HG02798 (cell line): ENCODE results near the gene VSTM2B.
A peak's percentile ranks its signal among the peaks of the same experiment; 100 is the strongest.

ENCODE experiments used
- ATAC-seq: cut with Tn5 transposase; IDR thresholded peaks from one replicate; pipeline ENCODE4 v1.9.1; 2021; ENCODE audit warnings: mild to moderate bottlenecking; ENCODE audit not compliant: unreplicated experiment, poor library complexity

The VSTM2B gene

DNA sequence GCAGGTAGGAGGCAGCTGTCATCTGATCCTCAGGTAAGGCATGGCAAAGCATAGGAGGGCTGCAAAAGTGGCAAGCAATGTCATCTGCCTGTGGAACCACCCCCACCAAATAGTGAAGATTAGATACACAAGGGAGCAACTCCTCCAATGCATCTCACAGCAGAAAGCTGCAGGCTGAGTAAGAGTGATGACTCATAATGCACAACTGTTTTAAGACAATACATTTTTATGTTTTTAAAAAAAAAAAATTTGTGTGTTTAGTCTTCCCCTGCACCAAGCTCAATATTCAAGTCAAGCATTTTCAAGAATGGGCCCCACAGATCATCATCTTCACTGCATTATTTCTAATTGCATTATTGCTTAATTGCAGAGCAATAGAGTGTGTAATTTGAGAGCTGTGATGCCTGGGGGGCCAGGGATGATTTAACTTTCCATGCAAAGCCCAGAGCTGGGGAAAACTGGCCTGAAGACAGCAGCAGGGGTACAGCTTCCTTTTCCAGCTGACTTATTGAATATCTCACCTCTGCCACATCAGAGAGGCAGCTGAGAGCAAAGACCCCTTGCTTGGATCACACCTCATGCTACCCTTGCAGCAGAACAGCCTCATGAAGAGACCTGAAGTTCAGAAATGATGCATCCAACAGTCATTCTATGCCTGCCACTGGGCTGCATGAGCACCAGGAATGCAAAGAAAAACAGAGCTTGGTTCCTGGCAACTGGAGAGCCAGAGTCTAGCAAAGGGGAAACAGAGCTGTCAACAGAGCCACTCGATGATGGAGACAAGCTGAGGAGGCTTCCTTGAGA lies 57.6 kb downstream of the VSTM2B start:
- ATAC-seq, result no peak

DNA sequence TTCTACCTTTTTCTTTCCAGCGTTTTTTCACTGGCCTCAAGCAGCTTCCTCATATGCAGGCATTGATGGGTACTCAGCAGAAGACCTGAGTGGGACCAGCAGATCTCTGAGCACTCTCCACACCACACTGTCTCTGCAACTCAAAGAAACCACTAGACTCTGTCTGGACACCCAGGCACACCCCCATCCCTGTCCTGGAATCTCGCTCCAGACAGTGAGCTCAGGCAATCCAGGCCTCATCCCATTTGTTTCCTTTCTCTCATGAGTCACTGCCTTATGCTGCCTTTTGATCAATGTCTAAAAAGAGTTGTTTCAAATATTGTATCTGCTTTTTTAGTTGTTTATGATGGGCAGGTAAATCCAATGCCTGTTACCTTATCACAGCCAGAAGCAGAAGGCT lies 60.6 kb downstream of the VSTM2B start:
- no peak for ATAC-seq

DNA sequence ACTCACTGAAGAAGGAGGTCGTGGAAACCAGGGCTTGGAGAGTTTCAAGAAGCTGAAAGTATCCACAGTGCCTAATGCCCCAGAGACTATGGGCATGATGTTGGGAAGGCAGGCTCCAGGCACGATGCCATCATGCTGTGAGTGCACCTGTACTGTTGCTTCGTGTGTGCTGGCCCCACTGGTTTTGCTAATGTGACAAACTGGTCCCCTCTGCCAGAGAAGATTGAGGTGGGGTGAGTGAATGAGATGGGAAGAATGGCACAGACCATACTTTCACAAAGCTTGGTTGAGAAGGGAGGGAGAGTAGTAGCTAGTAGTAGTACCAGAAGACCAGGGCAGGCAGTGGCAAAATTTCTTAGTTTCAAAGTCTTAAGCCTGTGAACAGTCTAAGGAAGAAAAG lies 61.3 kb downstream of the VSTM2B start:
- ATAC-seq, result no peak

DNA sequence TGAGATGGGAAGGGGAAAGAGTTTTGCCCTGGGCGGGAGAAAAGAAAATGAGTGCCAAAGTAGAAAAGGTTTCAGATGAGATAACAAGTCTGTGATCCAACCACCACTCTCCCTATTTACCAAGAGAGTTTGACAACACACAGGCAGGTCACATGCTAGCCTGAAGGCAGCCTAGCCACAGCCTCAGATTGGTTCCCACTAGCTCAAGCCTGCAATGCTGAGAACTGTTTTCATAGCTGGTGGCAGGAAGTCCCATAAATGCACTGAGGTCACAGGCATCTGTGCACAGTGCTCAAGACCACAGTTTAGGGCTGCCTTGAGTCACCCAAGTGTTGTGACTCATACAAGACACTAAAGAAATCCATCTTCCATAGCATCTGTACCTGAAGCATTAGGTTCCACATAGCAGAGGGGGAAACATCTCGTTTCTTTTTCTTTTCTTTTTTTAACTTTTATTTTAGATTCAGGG lies 61.8 kb downstream of the VSTM2B start:
- ATAC-seq, result peak; percentile 75

DNA sequence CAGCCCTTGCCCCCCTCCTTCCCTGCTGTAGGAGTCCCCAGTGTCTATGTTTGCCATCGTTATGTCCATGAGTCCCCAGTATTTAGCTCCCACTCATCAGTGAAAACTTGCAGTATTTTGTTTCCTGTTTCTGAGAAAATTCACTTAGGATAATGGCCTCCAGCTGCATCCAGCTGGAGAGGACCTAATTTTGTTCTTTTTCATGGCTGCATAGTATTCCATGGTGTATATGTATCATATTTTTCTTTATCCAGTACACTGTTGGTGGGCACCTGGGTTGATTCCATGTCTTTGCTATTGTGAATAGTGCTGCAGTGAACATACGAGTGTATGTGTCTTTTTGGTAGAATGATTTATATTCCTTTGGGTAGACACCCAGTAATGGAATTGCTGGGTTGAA lies 62.3 kb downstream of the VSTM2B start:
- ATAC-seq, result no peak

DNA sequence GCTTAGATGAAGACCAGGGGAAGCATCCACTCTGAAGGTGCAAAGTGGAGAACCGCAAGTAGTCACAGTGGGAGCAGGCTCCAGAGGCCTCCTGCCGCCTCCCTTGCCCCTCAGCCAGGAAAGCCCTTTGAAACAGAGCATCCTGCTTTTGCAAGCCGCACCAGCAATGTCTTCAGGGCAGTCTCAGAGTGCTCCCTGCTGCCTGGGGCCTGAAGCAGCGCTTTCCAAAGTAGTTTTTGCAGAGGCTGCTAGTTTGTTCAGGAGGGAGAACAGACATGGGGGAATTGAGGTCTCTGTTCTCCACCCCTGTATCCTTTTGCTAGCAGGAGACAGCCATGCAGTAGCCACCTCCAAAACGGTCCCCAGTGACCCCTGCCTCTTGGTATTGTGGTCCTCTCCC lies 64.5 kb downstream of the VSTM2B start:
- ATAC-seq, result no peak

DNA sequence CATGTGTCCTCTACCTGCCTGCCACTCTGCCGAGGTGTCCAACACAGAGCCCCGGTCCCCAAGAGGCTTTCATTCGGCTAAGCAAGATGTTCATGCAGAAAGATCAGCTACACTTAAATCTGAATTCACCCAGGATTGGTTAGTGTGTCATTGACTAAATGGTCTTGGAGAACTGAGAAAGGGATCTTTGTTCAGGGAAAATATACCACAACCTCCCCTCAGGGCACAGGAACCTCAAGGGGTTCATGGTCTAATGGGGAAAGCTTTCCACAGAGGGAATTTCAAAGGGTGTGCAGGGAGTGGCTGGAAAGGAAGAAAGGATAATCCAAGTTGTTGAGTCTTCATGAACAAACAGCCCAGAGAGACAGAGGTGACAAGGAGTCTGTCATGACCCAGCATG lies 65.9 kb downstream of the VSTM2B start:
- ATAC-seq, result no peak

DNA sequence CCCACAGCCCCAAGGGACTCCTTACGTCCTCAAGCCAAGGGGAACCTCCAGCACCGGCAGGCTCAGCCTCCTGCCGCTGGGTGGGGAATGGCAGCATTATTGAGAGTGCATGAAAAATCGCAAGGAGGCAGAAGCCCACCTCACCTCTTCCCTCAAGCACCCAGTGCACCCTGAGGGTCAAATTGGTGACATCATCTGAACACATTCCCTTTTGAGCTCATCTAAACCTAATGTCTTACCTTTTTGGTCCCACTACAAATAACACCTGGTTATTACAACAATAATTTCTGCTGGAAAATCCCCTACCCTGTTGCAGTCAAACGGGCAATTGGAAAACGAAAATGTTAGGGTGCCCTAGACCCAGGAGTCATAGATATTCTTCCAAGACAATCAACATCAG lies 68.1 kb downstream of the VSTM2B start:
- no peak for ATAC-seq

DNA sequence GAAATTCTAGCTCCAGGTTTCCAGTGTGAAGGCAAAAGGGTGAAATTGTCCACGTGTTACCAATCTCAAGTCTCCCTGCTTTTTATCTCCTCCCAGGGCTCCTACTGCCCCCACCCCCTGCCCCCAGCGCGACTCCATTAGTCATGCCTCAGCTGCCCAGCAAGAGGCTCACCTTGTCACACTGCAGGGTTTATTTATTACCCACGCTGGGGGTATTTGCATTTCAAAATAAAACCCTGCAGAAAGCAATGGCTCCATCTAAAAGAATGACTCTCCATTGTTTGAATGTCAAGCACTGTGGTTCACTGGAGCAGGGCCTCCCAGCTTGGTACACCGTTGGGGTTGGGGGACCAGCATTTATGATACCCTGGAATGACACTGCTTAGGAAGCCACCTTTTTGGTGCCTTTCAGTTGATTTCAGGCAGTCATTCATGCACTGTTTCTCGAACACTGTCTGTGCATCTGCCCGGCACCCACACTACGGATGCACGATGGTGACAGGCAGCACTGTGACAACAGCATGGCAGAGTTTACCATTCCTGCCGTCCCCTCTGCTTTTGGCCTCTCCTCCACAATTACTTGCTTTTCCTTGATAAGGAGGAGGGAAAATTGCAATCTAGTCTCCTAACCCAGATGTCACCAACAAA lies 70.4 kb downstream of the VSTM2B start:
- ATAC-seq, result no peak

DNA sequence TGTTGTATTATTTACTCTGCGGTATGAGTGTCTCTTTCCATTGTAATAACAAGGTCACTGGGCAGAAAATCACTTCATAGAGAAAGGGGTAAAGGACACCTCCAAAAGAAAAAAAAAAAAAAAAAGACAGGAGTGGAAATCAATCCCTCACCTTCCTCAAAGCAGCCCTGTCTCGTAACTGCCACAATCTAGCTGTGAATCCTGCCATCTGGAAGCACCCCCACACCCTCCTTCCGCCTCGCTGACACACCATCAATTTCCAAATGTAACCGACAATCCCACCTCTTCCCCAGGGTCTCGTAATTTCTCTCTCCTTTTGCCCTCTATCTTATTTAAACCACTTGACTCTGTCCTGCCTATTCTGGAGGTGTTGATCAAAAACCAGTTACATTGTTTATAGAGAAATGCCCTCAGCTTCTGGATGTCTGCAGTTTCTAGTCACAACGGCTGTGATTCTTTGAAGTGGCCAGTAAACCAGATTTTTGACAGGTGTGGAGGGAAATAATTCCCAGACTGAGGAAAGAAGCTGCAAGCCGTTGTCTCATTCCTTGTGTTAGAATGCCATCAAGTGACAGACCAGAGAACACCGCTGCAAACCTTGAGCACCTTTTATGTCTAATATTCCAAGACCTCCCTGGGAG lies 71.2 kb downstream of the VSTM2B start:
- no peak for ATAC-seq

DNA sequence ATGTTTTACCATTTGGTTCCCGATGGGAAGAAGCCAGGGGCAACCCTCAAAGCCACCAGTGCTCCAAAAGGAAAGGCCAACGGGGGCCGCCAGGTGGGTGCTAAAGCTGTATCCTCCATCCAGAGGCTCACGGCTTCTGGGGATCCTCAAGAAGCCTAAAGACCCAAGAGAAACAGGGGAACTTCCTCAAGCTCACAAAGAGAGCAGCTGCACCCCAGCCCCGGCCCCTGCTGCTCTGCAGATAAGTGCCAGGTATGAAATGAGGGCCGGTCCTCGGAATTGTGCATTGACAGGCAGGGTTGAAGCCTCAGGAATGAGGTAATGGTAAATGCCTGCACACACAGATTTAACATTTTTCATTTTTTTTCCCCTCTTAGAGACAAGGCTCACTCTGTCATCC lies 72.2 kb downstream of the VSTM2B start:
- no peak for ATAC-seq

DNA sequence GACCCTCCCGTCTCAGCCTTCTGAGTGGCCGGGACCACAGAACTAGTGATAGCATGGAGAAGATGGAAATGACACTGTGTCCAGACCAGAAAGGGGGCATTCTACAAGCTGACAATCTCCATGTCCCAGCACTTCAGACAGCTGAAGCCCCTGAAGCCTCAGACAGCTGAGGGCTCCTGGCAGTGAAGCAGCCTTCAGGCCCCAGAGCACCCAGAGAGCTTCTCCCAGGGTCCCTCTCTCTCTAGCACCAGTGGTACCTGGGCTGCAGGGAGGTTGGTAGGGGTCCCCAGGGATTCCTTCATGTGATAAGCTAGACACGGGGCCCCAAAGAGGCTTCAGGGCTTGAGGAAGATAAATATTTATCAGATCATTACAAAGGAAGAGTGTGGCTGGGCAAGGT lies 72.7 kb downstream of the VSTM2B start:
- ATAC-seq, result no peak

DNA sequence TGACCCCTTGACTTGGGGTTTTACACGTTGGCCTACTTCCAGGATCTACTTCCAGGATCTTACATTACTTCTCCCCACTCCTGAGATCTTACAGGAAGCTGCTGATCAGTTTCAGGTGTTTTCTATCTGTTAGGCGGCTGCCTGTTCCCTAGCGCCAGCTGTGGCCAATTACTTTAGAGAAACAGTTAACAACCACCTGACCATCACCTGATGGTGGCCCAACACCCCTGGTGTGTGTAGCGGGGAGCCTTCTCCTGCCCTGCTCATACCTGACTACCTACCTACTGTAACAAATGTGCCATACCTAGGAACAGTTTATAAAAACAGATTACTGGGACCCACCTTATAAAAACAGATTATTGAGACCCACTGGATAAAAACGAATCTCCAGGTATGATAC lies 77.5 kb downstream of the VSTM2B start:
- no peak for ATAC-seq

DNA sequence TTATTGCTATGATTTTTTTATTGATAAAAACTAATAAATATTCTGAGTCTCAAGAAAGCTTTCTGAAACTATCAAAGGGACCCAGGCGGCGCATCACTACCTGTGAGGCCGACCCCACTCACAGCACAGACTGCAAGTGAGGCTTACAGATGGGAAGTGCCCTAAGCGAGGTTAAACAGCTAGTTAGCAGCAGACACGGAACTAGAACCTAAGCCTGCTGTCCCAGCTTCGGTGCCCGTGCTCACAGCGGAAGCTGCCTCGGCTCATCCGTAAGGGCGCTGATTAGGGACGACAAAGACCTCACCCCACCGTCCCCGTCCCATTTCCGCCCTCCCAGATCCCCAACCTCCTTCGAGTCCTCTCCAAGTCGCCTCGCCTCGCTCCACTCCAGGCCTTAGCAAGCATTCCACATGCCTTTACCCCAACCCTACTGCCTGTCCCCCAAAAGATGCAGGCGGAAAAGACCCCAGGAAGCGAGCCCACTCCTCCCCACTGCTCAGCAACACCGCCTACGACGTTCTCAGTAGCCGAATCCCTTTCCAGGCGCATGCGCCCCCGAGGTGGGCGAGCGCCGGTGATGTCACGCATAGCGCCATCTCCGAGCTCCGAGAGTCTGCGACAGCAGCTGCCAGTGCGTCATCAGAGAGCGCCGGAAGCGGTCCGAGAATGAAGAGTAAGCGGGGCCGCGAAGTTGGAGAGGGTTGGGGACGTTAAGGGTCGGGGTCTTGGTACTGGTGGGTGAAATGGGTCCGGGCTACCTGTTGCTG lies 80.0 kb downstream of the VSTM2B start, which contains the start of gene POP4:
Gene POP4 (plus strand): TSS at position 631 of the 767 bp plus-strand sequence. CDS start 36 bp downstream, at position 667.
- peak; percentile 78 for ATAC-seq

DNA sequence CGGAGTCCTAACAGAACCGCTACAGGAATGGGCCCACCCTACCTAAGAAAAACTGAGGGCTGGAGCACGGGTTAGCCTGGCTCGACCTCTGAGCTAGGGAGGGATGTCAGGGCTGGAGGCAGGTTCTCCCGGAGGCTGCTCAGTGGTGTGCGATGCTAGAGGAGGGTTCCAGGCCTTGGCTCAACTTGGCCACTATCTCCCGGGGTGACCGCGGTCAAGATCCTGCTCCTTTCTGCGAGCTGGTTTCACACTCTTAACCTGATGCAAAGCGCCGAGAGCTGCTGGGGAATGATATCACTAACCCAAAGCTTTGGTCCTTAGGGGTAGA lies 80.6 kb downstream of the VSTM2B start:
- no peak for ATAC-seq

DNA sequence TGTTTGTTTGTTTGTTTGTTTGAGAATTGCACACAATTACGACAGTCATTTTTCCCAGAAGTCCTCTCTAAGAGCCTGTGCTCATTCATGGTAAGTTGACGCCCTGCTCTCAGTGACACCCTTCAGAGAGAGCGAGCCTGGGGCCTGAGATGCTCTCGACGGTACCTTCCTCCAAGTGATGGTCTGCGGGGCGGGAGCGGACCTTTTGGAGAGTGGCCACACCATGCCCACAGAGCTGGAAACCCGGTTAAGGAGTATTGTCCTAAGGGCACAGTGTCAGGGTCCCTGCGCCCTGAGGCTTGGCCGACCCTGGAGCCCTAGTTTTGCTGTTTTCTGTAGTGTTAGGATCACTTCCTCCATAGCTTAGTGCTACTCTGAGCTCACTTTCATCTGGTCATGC lies 83.8 kb downstream of the VSTM2B start:
- no peak for ATAC-seq

DNA sequence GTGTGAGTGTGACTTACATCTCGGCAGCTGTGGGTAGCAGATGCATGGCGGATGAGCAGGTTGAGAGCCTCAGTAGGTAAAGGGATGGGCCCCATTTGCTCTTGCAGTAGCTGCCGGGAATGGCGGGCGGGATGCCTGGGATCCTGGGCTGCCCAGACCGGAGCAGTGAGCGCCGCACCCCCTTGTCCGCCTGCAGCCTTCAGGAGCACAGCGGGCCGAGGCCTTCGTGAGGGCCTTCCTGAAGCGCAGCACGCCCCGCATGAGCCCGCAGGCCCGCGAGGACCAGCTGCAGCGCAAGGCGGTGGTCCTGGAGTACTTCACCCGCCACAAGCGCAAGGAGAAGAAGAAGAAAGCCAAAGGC lies 84.4 kb downstream of the VSTM2B start:
- ATAC-seq, result no peak

DNA sequence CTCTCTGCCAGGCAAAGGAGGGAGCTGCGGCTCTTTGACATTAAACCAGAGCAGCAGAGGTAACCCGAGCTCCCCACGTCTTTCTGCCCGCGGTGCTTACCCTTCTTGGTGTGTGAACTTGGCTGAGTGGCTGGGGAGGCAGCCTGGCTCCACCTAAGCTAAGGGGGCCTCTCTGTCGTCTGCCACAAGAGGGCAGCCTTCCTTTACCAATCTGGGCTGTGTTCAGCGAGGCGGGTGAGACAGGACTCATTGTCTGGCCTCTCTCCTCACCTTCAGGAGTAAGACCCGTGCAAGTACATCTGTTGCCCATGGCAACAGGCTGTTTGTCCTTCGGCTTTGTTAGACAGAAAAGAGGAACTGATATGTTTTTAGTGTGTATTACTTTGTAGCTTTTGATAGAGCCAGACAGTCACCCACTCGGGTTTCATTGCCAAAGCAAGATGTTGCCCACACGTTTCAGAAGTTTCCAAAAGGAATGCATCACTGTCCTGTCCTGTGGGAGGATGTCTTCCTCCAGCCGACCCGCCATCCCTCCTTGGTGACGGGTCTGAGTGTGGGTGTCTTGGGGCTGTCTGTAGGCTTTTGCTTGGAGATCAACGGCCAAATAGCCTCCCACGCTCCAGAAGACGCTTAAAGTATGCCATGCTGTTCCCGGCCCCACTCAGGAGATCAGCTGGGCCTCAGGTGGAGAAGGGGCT lies 84.9 kb downstream of the VSTM2B start:
- peak; percentile 74 for ATAC-seq

DNA sequence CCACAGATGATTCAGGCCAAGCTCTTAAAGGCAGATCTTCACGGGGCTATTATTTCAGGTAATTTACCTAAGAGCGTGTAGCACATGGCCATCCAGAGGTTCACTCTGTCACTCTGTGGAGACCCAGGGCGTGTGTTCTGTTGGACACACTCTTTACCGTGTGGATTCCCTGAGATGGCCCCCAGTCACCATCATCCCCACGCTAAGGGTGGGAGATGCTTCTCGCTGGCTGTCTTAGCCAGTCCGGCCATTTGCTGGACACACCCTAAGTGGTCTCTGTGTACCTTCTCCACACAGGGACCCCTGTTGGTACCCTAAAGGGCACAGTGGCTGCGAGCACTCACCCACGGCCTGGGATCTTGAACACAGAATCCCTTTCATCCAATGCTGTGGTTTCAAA lies 86.3 kb downstream of the VSTM2B start:
- ATAC-seq, result no peak
